IMR-90 (cell line): ENCODE data around the gene C22orf42. TPM values are rescaled to one million over a fixed set of nuclear protein-coding genes. Genes with fewer than 3 reads are reported as not detected.

Experiments
- ATAC-seq: fragments of 200-7000 bp; cut with Tn5 transposase; 2 replicates; pipeline ENCODE4 v1.9.1; 2020; ENCODE audit warnings: low read depth, mild to moderate bottlenecking, moderate library complexity
- BruUV-seq: library from RNA; stranded (reverse); fragments of 400-500 nt; replicated peaks from 2 replicates; lab custom pipeline; 2021; lab: Mats Ljungman, UMichigan
- CTCF ChIA-PET: fragments of 300-600 bp; formaldehyde crosslinking; extraction: SDS; loops from one replicate; lab custom pipeline; 2021; ENCODE audit warnings: antibody characterized with exemption; lab: Yijun Ruan, JAX
- POLR2A ChIA-PET: fragments of 300-600 bp; sonication (Branson Sonifier 250); formaldehyde crosslinking; loops from one replicate; lab custom pipeline; 2022; ENCODE audit warnings: antibody characterized with exemption; ENCODE audit not compliant: unreplicated experiment; lab: Charles Lee
- DNase-seq: peaks from one replicate; pipeline ENCODE4 v3.0.0; 2013
- H2AFZ ChIP-seq: replicated peaks from 2 replicates; pipeline ENCODE3; 2013; ENCODE audit warnings: low read length, mild to moderate bottlenecking; ENCODE audit not compliant: poor library complexity
- H2AK5ac ChIP-seq: 2 replicates; pipeline ENCODE4 v1.6.1; 2013; ENCODE audit warnings: low read depth, low read length, inconsistent platforms
- H2AK9ac ChIP-seq: replicated peaks from 2 replicates; pipeline ENCODE3; 2013; ENCODE audit warnings: mild to moderate bottlenecking, low read depth, low read length, moderate library complexity; ENCODE audit not compliant: poor library complexity
- H2BK120ac ChIP-seq: 2 replicates; pipeline ENCODE4 v1.6.1; 2013; ENCODE audit warnings: low read depth, low read length, inconsistent platforms
- H2BK15ac ChIP-seq: 3 replicates; pipeline ENCODE4 v1.6.1; 2013; ENCODE audit warnings: low read depth, low read length, inconsistent platforms
- H2BK20ac ChIP-seq: 2 replicates; pipeline ENCODE4 v1.6.1; 2013; ENCODE audit warnings: low read depth, mild to moderate bottlenecking, inconsistent platforms, low read length, moderate library complexity
- H2BK5ac ChIP-seq: 2 replicates; pipeline ENCODE4 v1.6.1; 2013; ENCODE audit warnings: mild to moderate bottlenecking, low read depth, low read length, inconsistent platforms; ENCODE audit not compliant: poor library complexity, severe bottlenecking
- H3K14ac ChIP-seq: replicated peaks from 2 replicates; pipeline ENCODE4 v1.6.1; 2013; ENCODE audit warnings: low read depth, low read length, inconsistent platforms
- H3K18ac ChIP-seq: 2 replicates; pipeline ENCODE4 v1.6.1; 2013; ENCODE audit warnings: low read depth, low read length, control low read depth
- H3K23ac ChIP-seq: 2 replicates; pipeline ENCODE4 v1.6.1; 2013; ENCODE audit warnings: low read depth, low read length, inconsistent platforms
- H3K27ac ChIP-seq: 2 replicates; pipeline ENCODE4 v1.5.1; 2013; ENCODE audit warnings: mild to moderate bottlenecking, control low read depth, low read length; ENCODE audit not compliant: insufficient read depth
- H3K27me3 ChIP-seq: 2 replicates; pipeline ENCODE4 v1.6.1; 2013; ENCODE audit warnings: low read length; ENCODE audit not compliant: control insufficient read depth, insufficient read depth
- H3K36me3 ChIP-seq: 2 replicates; pipeline ENCODE4 v1.6.1; 2013; ENCODE audit warnings: low read length, mixed read lengths; ENCODE audit not compliant: control insufficient read depth, insufficient read depth
- H3K4ac ChIP-seq: 2 replicates; pipeline ENCODE4 v1.6.1; 2013; ENCODE audit warnings: low read depth, low read length, inconsistent platforms
- H3K4me1 ChIP-seq: 2 replicates; pipeline ENCODE4 v1.6.1; 2013; ENCODE audit warnings: low read length, mixed read lengths; ENCODE audit not compliant: control insufficient read depth, insufficient read depth
- H3K4me2 ChIP-seq: 2 replicates; pipeline ENCODE4 v1.6.1; 2013; ENCODE audit warnings: low read depth, mild to moderate bottlenecking, control low read depth, low read length, moderate library complexity
- H3K4me3 ChIP-seq: 2 replicates; pipeline ENCODE4 v1.5.1; 2013; ENCODE audit warnings: low read depth, mild to moderate bottlenecking, control low read depth, low read length, moderate library complexity; ENCODE audit not compliant: insufficient read depth
- H3K56ac ChIP-seq: 2 replicates; pipeline ENCODE4 v1.6.1; 2013; ENCODE audit warnings: low read length, inconsistent platforms; ENCODE audit not compliant: insufficient read depth; ENCODE audit errors: extremely low read depth
- H3K79me1 ChIP-seq, 2 experiments: 2 replicates each; pipeline ENCODE4 v1.6.1; 2013; ENCODE audit warnings: low read length in 2 of 2, inconsistent platforms in 1 of 2, low read depth in 1 of 2
- H3K9ac ChIP-seq: 2 replicates; pipeline ENCODE4 v1.6.1; 2013; ENCODE audit warnings: low read depth, low read length, control low read depth
- H3K9me1 ChIP-seq: 2 replicates; pipeline ENCODE4 v1.6.1; 2013; ENCODE audit warnings: low read length, inconsistent platforms; ENCODE audit not compliant: insufficient read depth
- H3K9me3 ChIP-seq: 2 replicates; pipeline ENCODE4 v1.6.1; 2013; ENCODE audit warnings: low read length; ENCODE audit not compliant: control insufficient read depth, insufficient read depth
- H4K20me1 ChIP-seq: 2 replicates; pipeline ENCODE4 v1.6.1; 2013; ENCODE audit warnings: low read length, inconsistent platforms; ENCODE audit not compliant: insufficient read depth
- H4K5ac ChIP-seq: 2 replicates; pipeline ENCODE4 v1.6.1; 2013; ENCODE audit warnings: mild to moderate bottlenecking, low read depth, low read length, control low read depth
- H4K8ac ChIP-seq, 2 experiments: 2 replicates each; pipeline ENCODE4 v1.6.1; 2013; ENCODE audit warnings: low read depth in 2 of 2, low read length in 2 of 2, control low read depth in 1 of 2, inconsistent platforms in 1 of 2
- H4K91ac ChIP-seq: 2 replicates; pipeline ENCODE4 v1.6.1; 2013; ENCODE audit warnings: low read depth, low read length, inconsistent platforms; ENCODE audit not compliant: insufficient read depth
- NFE2L2 ChIP-seq: fragments of 150-350 bp; IDR thresholded peaks from 2 replicates; pipeline ENCODE4 v1.6.1; 2016; ENCODE audit warnings: low read depth, mild to moderate bottlenecking, low read length
- RAD21 ChIP-seq: IDR thresholded peaks from 2 replicates; pipeline ENCODE4 v1.6.1; 2012; ENCODE audit warnings: low read length, improper control_type of control experiment
- SMC3 ChIP-seq: fragments of 150-350 bp; IDR thresholded peaks from 2 replicates; pipeline ENCODE4 v1.6.1; 2016; ENCODE audit warnings: low read depth, mild to moderate bottlenecking, antibody characterized with exemption, low read length, moderate library complexity
- WGBS, 2 experiments: methylation state at CpG; one replicate each; pipeline versions ENCODE4 v1.1.5 to v1.1.7; 2013; ENCODE audit warnings: missing lambda C conversion rate in 2 of 2; ENCODE audit not compliant: insufficient read length in 1 of 2; ENCODE audit errors: extremely low coverage in 2 of 2; 5-methylcytosine and 5-hydroxymethylcytosine counted together
- dilution Hi-C: fragments of 300-500 bp; cut with HindIII; formaldehyde crosslinking; loops from one replicate; pipeline ENCODE4 v1.14.3; 2018; ENCODE audit warnings: low sequenced_read_pairs; ENCODE audit not compliant: unreplicated experiment
- in situ Hi-C: fragments of 300-500 bp; cut with MboI; formaldehyde crosslinking; loops from 3 replicates; pipeline ENCODE4 v1.14.3; 2019; ENCODE audit warnings: low sequenced_read_pairs, inconsistent platforms, mixed read lengths
- intact Hi-C: fragments of 100-400 bp; cut with micrococcal nuclease; formaldehyde crosslinking; loops from 2 replicates; pipeline ENCODE4 v1.10.0; 2022
- polyA plus RNA-seq, 3 experiments: library from polyadenylated mRNA; depleted of rRNA; stranded (reverse); fragments of >200 nt; gene quantifications; 2 replicates each; pipeline ENCODE4 v1.2.3, GENCODE V29; 2012; ENCODE audit warnings: low replicate concordance in 1 of 3
- total RNA-seq: library from RNA; depleted of rRNA; stranded (reverse); fragments of >200 nt; gene quantifications from 2 replicates; pipeline ENCODE4 v1.2.3, GENCODE V29; 2012
- TF ChIP-seq, protein P1 (sequence below): conservative IDR thresholded peaks from 2 replicates; pipeline ENCODE4 v1.5.1; 2012; ENCODE audit warnings: mild to moderate bottlenecking, low read depth, low read length, improper control_type of control experiment

The C22orf42 gene
- total and polyA plus RNA-seq, 2 of the 4 experiments (the other 2 are of a cell fraction): not detected

GRCh38 chr22:32103658-32104315, 55.3 kb downstream of the C22orf42 start:
- H2BK5ac ChIP-seq: no peak overlapping the region
- no TSS peak for BruUV-seq
- no peak overlapping the region for H2BK15ac ChIP-seq
- intact Hi-C loops: loop anchor here (5.0 to 10.0 kb wide), 3 partner anchors 164 to 899 kb away; partner anchors contain the start of gene FBXO7
- in situ Hi-C loops: no loop called here
- no peak overlapping the region for H3K4me2 ChIP-seq
- no peak overlapping the region for H4K5ac ChIP-seq
- H3K79me1 ChIP-seq: no peaks in the 10 kb centered on the region
- no peaks in the 10 kb centered on the region for H3K4me1 ChIP-seq
- no peak overlapping the region for H2AFZ ChIP-seq
- no peak overlapping the region for H4K8ac ChIP-seq
- dilution Hi-C loops: no loop called here
- no peaks in the 10 kb centered on the region for H3K9me1 ChIP-seq
- no peak overlapping the region for H3K4ac ChIP-seq
- H2AK9ac ChIP-seq: no peak overlapping the region
- no peaks in the 10 kb centered on the region for H3K36me3 ChIP-seq
- no peak overlapping the region for H2BK120ac ChIP-seq
- no peak overlapping the region for H2BK20ac ChIP-seq
- DNase-seq (peak; percentile 3), ATAC-seq (no peak)
- H3K9ac ChIP-seq: no peak overlapping the region
- H4K20me1 ChIP-seq: no peaks in the 10 kb centered on the region
- ChIA-PET CTCF (no interaction called here), POLR2A (no interaction called here)
- no peak overlapping the region for H3K14ac ChIP-seq
- H4K91ac ChIP-seq: no peak overlapping the region
- no peak overlapping the region for H3K4me3 ChIP-seq
- 15% methylated on average over 2 of the region's 2 CpGs; no CpG with 5 or more reads in 1 of the 2 experiments for WGBS, 2 experiments
- no peak overlapping the region for H3K27ac ChIP-seq
- TF ChIP-seq SMC3 (peak; percentile 27; the same call in 1 of the 2 replicates), RAD21 (peak; percentile 47), NFE2L2 (no peak)
- TF ChIP-seq, protein P1, sequence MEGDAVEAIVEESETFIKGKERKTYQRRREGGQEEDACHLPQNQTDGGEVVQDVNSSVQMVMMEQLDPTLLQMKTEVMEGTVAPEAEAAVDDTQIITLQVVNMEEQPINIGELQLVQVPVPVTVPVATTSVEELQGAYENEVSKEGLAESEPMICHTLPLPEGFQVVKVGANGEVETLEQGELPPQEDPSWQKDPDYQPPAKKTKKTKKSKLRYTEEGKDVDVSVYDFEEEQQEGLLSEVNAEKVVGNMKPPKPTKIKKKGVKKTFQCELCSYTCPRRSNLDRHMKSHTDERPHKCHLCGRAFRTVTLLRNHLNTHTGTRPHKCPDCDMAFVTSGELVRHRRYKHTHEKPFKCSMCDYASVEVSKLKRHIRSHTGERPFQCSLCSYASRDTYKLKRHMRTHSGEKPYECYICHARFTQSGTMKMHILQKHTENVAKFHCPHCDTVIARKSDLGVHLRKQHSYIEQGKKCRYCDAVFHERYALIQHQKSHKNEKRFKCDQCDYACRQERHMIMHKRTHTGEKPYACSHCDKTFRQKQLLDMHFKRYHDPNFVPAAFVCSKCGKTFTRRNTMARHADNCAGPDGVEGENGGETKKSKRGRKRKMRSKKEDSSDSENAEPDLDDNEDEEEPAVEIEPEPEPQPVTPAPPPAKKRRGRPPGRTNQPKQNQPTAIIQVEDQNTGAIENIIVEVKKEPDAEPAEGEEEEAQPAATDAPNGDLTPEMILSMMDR: peak; percentile 37
- no peak overlapping the region for H3K23ac ChIP-seq
- H3K27me3 ChIP-seq: 0 out of 2 replicates have a peak, but pooled peaks cover 3% of the 10 kb centered on the region
- no peak overlapping the region for H3K18ac ChIP-seq
- no peaks in the 10 kb centered on the region for H3K9me3 ChIP-seq
- no peak overlapping the region for H2AK5ac ChIP-seq
- no peak overlapping the region for H3K56ac ChIP-seq
